A204.1 (cell line): Measurements from ENCODE around the gene COPS7A.

Source experiments
- FAIRE-seq: peaks from 2 replicates; lab custom pipeline; 2012; peaks lifted over from hg19 to GRCh38; lab: Jason Lieb, UNC

Gene COPS7A

GRCh38 chr12:6752167-6752920, 28.5 kb downstream of the COPS7A start:
- no peak for FAIRE-seq

GRCh38 chr12:6752921-6753771, 29.3 kb downstream of the COPS7A start, which contains the start of gene MLF2:
Gene MLF2, minus strand, starts transcription at chr12:6753141. Its CDS starts 807 bp downstream, at chr12:6752334.
- FAIRE-seq: peak; percentile 99

GRCh38 chr12:6753772-6754356, 30.0 kb downstream of the COPS7A start:
- no peak for FAIRE-seq

- no peak for FAIRE-seq
Observed at GRCh38 chr12:6754411-6754810, 30.6 kb downstream of the COPS7A start.

GRCh38 chr12:6757028-6757690, 33.3 kb downstream of the COPS7A start:
- FAIRE-seq: no peak

- no peak for FAIRE-seq
Observed at GRCh38 chr12:6758506-6759095, 34.8 kb downstream of the COPS7A start.

- no peak for FAIRE-seq
Observed at GRCh38 chr12:6759741-6760140, 35.9 kb downstream of the COPS7A start.

GRCh38 chr12:6763380-6763779, 39.5 kb downstream of the COPS7A start:
- FAIRE-seq: no peak

GRCh38 chr12:6764011-6764828, 40.4 kb downstream of the COPS7A start:
- peak; percentile 100 for FAIRE-seq

- no peak for FAIRE-seq
Observed at GRCh38 chr12:6765048-6765633, 41.3 kb downstream of the COPS7A start.

- peak; percentile 96 for FAIRE-seq
Observed at GRCh38 chr12:6765634-6766581, 42.1 kb downstream of the COPS7A start, which contains the start of gene PTMS. Gene PTMS, plus strand, starts transcription at chr12:6766363. Its CDS starts 343 bp downstream, at chr12:6766706.

GRCh38 chr12:6766651-6767349, 43.0 kb downstream of the COPS7A start:
- FAIRE-seq: no peak

GRCh38 chr12:6767353-6768319, 43.8 kb downstream of the COPS7A start:
- FAIRE-seq: no peak

- FAIRE-seq: no peak
Observed at GRCh38 chr12:6768437-6768914, 44.6 kb downstream of the COPS7A start.

GRCh38 chr12:6768990-6769389, 45.1 kb downstream of the COPS7A start:
- FAIRE-seq: no peak

- no peak for FAIRE-seq
Observed at GRCh38 chr12:6769666-6770065, 45.8 kb downstream of the COPS7A start.

- FAIRE-seq: no peak
Observed at GRCh38 chr12:6770094-6770493, 46.2 kb downstream of the COPS7A start.
